K562 (cell line): ENCODE data around the gene TIMM17B. TPM values are rescaled to one million over a fixed set of nuclear protein-coding genes. Genes with fewer than 3 reads are reported as not detected.

Source experiments
- ATAC-seq: fragments of 200-7000 bp; cut with Tn5 transposase; 3 replicates; pipeline ENCODE4 v1.9.1; 2020; ENCODE audit warnings: moderate library complexity
- BruUV-seq: library from RNA; stranded (reverse); fragments of 400-500 nt; replicated peaks from 2 replicates; lab custom pipeline; 2021; lab: Mats Ljungman, UMichigan
- CTCF ChIA-PET: fragments of 300-600 bp; formaldehyde crosslinking; extraction: SDS; loops from one replicate; lab custom pipeline; 2021; ENCODE audit warnings: low intra/inter-chr PET ratio; lab: Yijun Ruan, JAX
- POLR2A ChIA-PET: fragments of 300-600, 350-650 bp; sonication (Branson Sonifier 250); formaldehyde crosslinking; extraction: SDS; loops from one replicate; lab custom pipeline; 2021; ENCODE audit warnings: antibody characterized with exemption, inconsistent platforms; lab: Yijun Ruan, JAX
- DNase-seq, 4 experiments: peaks; one replicate each; pipeline versions ENCODE4 v3.0.0 to v3.0.0-alpha.2; 2011 to 2018; ENCODE audit warnings: low spot score in 3 of 4, mixed read lengths in 3 of 4; ENCODE audit errors: extremely low read depth in 1 of 4
- FAIRE-seq: peaks from 2 replicates; lab custom pipeline; 2011; peaks lifted over from hg19 to GRCh38; lab: Jason Lieb, UNC
- H2AFZ ChIP-seq: 2 replicates; pipeline ENCODE4 v1.6.0; 2011; ENCODE audit warnings: low read depth, low read length, control low read depth, inconsistent platforms
- H3K27ac ChIP-seq: fragments of 200-600 bp; 3 replicates; pipeline ENCODE4 v1.8.0; 2011; ENCODE audit warnings: low read depth, mild to moderate bottlenecking, control low read depth, inconsistent platforms, low read length, moderate library complexity, mixed read lengths; ENCODE audit errors: extremely low read depth
- H3K27me3 ChIP-seq, 2 experiments: fragments of 300-600 bp in 1 of 2; 2 replicates in 1 of 2; 3 replicates in 1 of 2; pipeline versions ENCODE4 v1.6.0 to v1.8.0; 2011; ENCODE audit warnings: inconsistent platforms in 2 of 2, low read length in 2 of 2, mild to moderate bottlenecking in 1 of 2, mixed read lengths in 1 of 2, moderate library complexity in 1 of 2; ENCODE audit not compliant: control insufficient read depth in 2 of 2, insufficient read depth in 2 of 2
- H3K36me3 ChIP-seq: fragments of 300-600 bp; 3 replicates; pipeline ENCODE4 v1.8.0; 2011; ENCODE audit warnings: mild to moderate bottlenecking, low read length, inconsistent platforms; ENCODE audit not compliant: control insufficient read depth, insufficient read depth
- H3K4me1 ChIP-seq, 2 experiments: fragments of 200-600 bp in 1 of 2; replicated peaks in 1 of 2; 2 replicates in 1 of 2; 3 replicates in 1 of 2; pipeline versions ENCODE4 v1.5.1 to v1.8.0; 2011; ENCODE audit warnings: inconsistent platforms in 2 of 2, low read length in 2 of 2, mild to moderate bottlenecking in 1 of 2, mixed read lengths in 1 of 2, moderate library complexity in 1 of 2; ENCODE audit not compliant: control insufficient read depth in 2 of 2, insufficient read depth in 2 of 2
- H3K4me2 ChIP-seq: 2 replicates; pipeline ENCODE4 v1.6.1; 2011; ENCODE audit warnings: low read length, control low read depth, inconsistent platforms, mixed read lengths; ENCODE audit not compliant: insufficient read depth
- H3K4me3 ChIP-seq: fragments of 200-600 bp; sonication (generic), shearing (Covaris generic); 2 replicates; pipeline ENCODE4 v1.5.1; 2016; ENCODE audit warnings: control low read depth, inconsistent platforms
- H3K79me2 ChIP-seq: fragments of 200-600 bp; 3 replicates; pipeline ENCODE4 v1.8.0; 2011; ENCODE audit warnings: low read length, inconsistent platforms; ENCODE audit not compliant: control insufficient read depth, insufficient read depth
- H3K9ac ChIP-seq, 2 experiments: 2 replicates each; pipeline versions ENCODE4 v1.6.0 to v1.6.1; 2011; ENCODE audit warnings: low read depth in 2 of 2, low read length in 2 of 2, control low read depth in 1 of 2, inconsistent platforms in 1 of 2, mild to moderate bottlenecking in 1 of 2, mixed read lengths in 1 of 2; ENCODE audit not compliant: insufficient read depth in 1 of 2
- H3K9me1 ChIP-seq: one replicate; pipeline ENCODE4 v1.6.0; 2011; ENCODE audit warnings: inconsistent platforms, mild to moderate bottlenecking, low read length, moderate library complexity; ENCODE audit not compliant: control insufficient read depth, insufficient read depth
- H3K9me3 ChIP-seq: replicated peaks from 2 replicates; pipeline ENCODE4 v1.5.1; 2011; ENCODE audit warnings: low read depth, low read length, inconsistent platforms; ENCODE audit not compliant: control insufficient read depth, insufficient read depth
- H4K20me1 ChIP-seq: replicated peaks from 2 replicates; pipeline ENCODE4 v1.6.1; 2011; ENCODE audit warnings: low read length, inconsistent platforms, mixed read lengths; ENCODE audit not compliant: control insufficient read depth, insufficient read depth
- ARID1B ChIP-seq: fragments of 450-650 bp; IDR thresholded peaks from 2 replicates; pipeline ENCODE4 v1.6.1; 2016; ENCODE audit warnings: antibody characterized with exemption, mild to moderate bottlenecking, inconsistent platforms
- BRF1 ChIP-seq: IDR thresholded peaks from 3 replicates; pipeline ENCODE4 v1.6.1; 2011; ENCODE audit warnings: borderline replicate concordance, mild to moderate bottlenecking; ENCODE audit not compliant: insufficient read length; ENCODE audit errors: extremely low read depth
- DACH1 ChIP-seq: fragments of 450-650 bp; IDR thresholded peaks from 2 replicates; pipeline ENCODE4 v1.6.1; 2018; ENCODE audit not compliant: partially characterized antibody
- DPF2 ChIP-seq: fragments of 450-650 bp; IDR thresholded peaks from 2 replicates; pipeline ENCODE4 v1.6.1; 2016
- EGR1 ChIP-seq: fragments of 450-650 bp; conservative IDR thresholded peaks from 2 replicates; pipeline ENCODE4 v1.6.1; 2017; ENCODE audit warnings: mild to moderate bottlenecking
- GABPB1 ChIP-seq: sonication (generic); formaldehyde crosslinking; IDR thresholded peaks from 2 replicates; pipeline ENCODE4 v1.8.0; 2022; ENCODE audit warnings: mild to moderate bottlenecking, missing genetic modification reagents
- RBBP5 ChIP-seq: fragments of 200-600 bp; sonication (generic); IDR thresholded peaks from 2 replicates; pipeline ENCODE4 v1.6.1; 2012; ENCODE audit warnings: borderline replicate concordance, mild to moderate bottlenecking, low read length, control low read depth, inconsistent platforms; ENCODE audit not compliant: insufficient read depth, poor library complexity, severe bottlenecking
- SIN3A ChIP-seq, 2 experiments: fragments of 150-350 bp in 1 of 2; IDR thresholded peaks; 2 replicates each; pipeline ENCODE4 v1.6.1; 2011 to 2016; ENCODE audit warnings: borderline replicate concordance in 2 of 2, low read depth in 2 of 2, low read length in 2 of 2, mild to moderate bottlenecking in 2 of 2, moderate library complexity in 2 of 2; ENCODE audit not compliant: control insufficient read depth in 1 of 2
- TFAP4 ChIP-seq: sonication (generic); formaldehyde crosslinking; IDR thresholded peaks from 2 replicates; pipeline ENCODE4 v1.8.0; 2022; ENCODE audit warnings: missing genetic modification reagents, mild to moderate bottlenecking, moderate library complexity, borderline replicate concordance
- ZNF280A ChIP-seq: fragments of 450-650 bp; IDR thresholded peaks from 2 replicates; pipeline ENCODE4 v1.6.1; 2018; ENCODE audit warnings: mild to moderate bottlenecking, low read depth; ENCODE audit not compliant: partially characterized antibody
- WGBS: fragments of 100-300 bp; shearing (Covaris generic); methylation state at CpG from one replicate; pipeline ENCODE4 v1.1.6; 2016; ENCODE audit warnings: low coverage, mixed read lengths; ENCODE audit not compliant: insufficient coverage; ENCODE audit errors: missing lambda C conversion rate; 5-methylcytosine and 5-hydroxymethylcytosine counted together
- in situ Hi-C: fragments of 300-500 bp; cut with MboI; formaldehyde crosslinking; loops from 4 replicates; pipeline ENCODE4 v1.15.0; 2018; ENCODE audit warnings: inconsistent platforms, mixed read lengths
- intact Hi-C: fragments of 100-400 bp; cut with micrococcal nuclease; formaldehyde crosslinking; loops from 2 replicates; pipeline ENCODE4 v1.14.2; 2022
- polyA plus RNA-seq, 8 experiments: library from polyadenylated mRNA; depleted of rRNA in 4 of 8; stranded (reverse) in 5 of 8; unstranded in 3 of 8; fragments of >200 nt; fragmentation: Nextera tagmentation in 2 of 8; fragmentation: Illumina TruSeq in 1 of 8; extraction: Ambion mirVana in 2 of 8; extraction: Trizol in 1 of 8; gene quantifications; 2 replicates each; pipeline versions ENCODE4 v1.2.1 to v1.2.3, GENCODE V29; 2011 to 2014; ENCODE audit warnings: inconsistent platforms in 1 of 8, missing spikeins in 1 of 8
- total RNA-seq, 7 experiments: library from RNA; depleted of rRNA in 6 of 7; stranded (reverse); fragments of >200 nt in 6 of 7; fragmentation: Illumina TruSeq in 2 of 7; extraction: Trizol in 2 of 7; gene quantifications; 2 replicates each; pipeline versions ENCODE4 v1.2.1 to v1.2.3, GENCODE V29; 2011 to 2021; ENCODE audit warnings: low replicate concordance in 1 of 7

TIMM17B gene
- total and polyA plus RNA-seq, 9 of the 15 experiments (the other 6 are each of a cell fraction or from before 2014, with no cell fraction given) = 9.9 to 184 (median 115) TPM

- no peak for TF ChIP-seq BRF1
- peak; percentile 63 for TF ChIP-seq TFAP4 (CRISPR knock-in tag)
Measured at GRCh38 chrX:48918643-48919340, 21.2 kb upstream of the TIMM17B start, which contains the start of gene PIM2 (continued).

- Histone ChIP-seq H3K4me3 (peak overlapping the region; percentile 89), H3K79me2 (peaks cover 69% of the 10 kb centered on the region), H3K27me3 (no peaks in the 10 kb centered on the region; a peak in 1 of 5 replicates), H3K9me3 (no peaks in the 10 kb centered on the region), H3K4me1 (peaks cover 35 to 40% of the 10 kb centered on the region in 2 experiments), H2AFZ (no peak overlapping the region), H3K9ac (peak overlapping the region; percentile 73 to 92), H4K20me1 (peaks cover 34% of the 10 kb centered on the region), H3K4me2 (peak overlapping the region; percentile 97; the same call in 1 of the 2 replicates), H3K9me1 (no peaks in the 10 kb centered on the region), H3K27ac (peak overlapping the region; percentile 77), H3K36me3 (peaks cover 62% of the 10 kb centered on the region)
- BruUV-seq = no TSS peak
- no peak for FAIRE-seq
- in situ Hi-C loops = no loop called here
- POLR2A ChIA-PET = no interaction called here
- DNase-seq = no peak
- CTCF ChIA-PET = interaction anchor here (0.9 kb wide), 1 partner anchor 12 kb away, joined by 5 read pairs; no protein-coding TSS in a partner anchor
- WGBS = 0% methylated on average over 9 of the region's 23 CpGs
- no peak for ATAC-seq
- intact Hi-C loops = loop anchor here (10.0 kb wide), 1 partner anchor 283 kb away; no protein-coding TSS in a partner anchor
- TF ChIP-seq GABPB1 (CRISPR knock-in tag) (0 out of 2 replicates have a peak, but pooled peaks have one; percentile 38), ARID1B (peak; percentile 24; the same call in 1 of the 2 replicates), DACH1 (no peak), DPF2 (0 out of 2 replicates have a peak, but pooled peaks have one; percentile 22), RBBP5 (no peak), SIN3A (IDR thresholded peaks at IDR 0.05; ENCODE audit: borderline replicate concordance in 2 of 2, control insufficient read depth in 1 of 2, low read depth in 2 of 2, low read length in 2 of 2) (0 out of 4 replicates have a peak, but pooled peaks of 1 of the 2 experiments have one; percentile 8), EGR1 (peak; percentile 82; the same call in 1 of the 2 replicates), ZNF280A (no peak)
Measured at GRCh38 chrX:48918301-48918642, 20.7 kb upstream of the TIMM17B start.
